GM19324 (cell line): Measurements from ENCODE around the gene TSC2.

Experiments used
- ATAC-seq: cut with Tn5 transposase; IDR thresholded peaks from one replicate; pipeline ENCODE4 v1.9.1; 2021; ENCODE audit warnings: mild to moderate bottlenecking, moderate library complexity; ENCODE audit not compliant: unreplicated experiment, low FRiP score

Gene TSC2

DNA sequence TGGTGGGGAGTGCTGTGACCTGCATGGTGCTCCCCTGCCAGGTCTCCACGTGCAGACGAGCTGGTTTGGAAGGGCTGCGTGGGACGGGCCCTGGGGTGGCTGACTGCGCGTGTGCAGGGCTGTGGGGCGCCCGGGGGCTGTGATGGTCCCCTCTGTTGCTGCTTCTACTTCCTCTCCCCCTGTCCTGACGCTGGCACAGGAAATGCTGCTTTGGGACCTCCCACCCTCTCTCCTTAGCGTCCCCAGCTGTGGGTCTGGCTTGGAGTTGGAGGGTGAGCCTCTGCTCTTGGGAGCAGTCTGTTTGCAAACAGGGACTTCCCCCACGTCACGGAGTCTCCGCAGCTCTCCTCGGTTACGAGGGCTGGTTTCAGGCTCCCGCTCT is 35.2 kb downstream of the TSC2 start:
- ATAC-seq: no peak

DNA sequence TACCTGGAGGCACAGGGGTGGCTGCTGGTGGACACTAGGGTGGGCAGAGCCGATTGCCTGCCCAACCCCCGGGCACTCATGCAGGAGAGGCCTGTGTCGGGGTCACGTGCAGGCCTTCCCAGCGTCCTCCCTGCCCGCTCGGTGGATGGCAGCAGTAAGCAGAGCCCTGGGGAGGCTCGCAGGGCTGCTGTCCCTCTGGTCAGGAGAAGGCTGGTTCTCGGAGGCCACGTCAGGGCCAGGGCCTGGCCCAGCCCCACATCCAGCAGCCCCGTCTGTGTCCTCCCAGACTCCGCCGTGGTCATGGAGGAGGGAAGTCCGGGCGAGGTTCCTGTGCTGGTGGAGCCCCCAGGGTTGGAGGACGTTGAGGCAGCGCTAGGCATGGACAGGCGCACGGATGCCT is 35.6 kb downstream of the TSC2 start:
- no peak for ATAC-seq

DNA sequence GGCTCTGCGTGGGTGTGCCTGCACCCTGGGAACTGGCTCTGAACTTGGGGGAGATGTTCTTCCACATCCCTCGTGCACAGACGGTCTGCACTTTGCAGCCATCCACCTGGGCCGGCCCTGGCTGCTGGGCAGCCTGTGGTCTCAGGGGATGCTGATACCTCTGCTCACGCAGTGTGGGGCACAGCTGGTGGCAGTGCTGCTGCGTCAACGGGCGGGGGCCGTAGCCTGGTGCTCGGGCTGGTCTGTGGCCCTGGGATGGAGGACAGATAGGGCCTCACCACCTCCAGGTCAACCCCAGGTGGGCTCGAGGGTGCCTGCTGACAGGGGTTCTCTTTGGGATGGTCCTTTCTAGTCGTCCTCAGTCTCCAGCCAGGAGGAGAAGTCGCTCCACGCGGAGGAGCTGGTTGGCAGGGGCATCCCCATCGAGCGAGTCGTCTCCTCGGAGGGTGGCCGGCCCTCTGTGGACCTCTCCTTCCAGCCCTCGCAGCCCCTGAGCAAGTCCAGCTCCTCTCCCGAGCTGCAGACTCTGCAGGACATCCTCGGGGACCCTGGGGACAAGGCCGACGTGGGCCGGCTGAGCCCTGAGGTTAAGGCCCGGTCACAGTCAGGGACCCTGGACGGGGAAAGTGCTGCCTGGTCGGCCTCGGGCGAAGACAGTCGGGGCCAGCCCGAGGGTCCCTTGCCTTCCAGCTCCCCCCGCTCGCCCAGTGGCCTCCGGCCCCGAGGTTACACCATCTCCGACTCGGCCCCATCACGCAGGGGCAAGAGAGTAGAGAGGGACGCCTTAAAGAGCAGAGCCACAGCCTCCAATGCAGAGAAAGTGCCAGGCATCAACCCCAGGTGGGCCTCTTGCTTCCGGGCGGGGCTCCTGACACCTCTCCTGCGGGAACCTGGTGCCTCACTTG is 36.3 kb downstream of the TSC2 start:
- no peak for ATAC-seq

DNA sequence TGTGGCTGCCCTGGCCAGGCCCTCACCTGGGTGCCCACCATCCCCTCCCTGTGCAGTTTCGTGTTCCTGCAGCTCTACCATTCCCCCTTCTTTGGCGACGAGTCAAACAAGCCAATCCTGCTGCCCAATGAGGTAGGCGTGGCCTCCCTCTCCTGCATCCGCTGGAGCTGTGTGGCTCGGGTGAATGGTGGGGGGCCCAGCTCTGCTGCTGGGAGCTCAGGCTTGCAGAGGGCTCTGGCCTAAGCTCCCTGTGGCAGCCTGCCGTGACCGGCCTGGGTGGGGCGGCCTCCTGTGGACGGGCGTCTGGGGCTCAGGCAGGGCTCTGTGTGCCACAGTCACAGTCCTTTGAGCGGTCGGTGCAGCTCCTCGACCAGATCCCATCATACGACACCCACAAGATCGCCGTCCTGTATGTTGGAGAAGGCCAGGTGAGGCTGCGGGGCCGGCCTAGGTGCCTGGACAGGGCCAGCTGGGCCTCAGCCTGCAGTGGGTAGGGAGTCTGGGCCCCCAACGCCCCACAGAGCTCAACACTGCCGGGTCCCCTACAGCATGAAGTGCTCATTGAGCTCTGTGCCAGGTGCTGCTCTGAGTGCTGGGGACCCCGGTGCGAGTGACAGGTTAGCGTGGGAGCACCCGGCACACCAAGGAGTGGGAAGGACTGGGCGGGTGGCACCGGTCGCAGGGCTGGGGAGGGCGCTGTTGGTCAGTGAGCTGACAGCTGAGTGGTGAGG is 37.3 kb downstream of the TSC2 start:
- no peak for ATAC-seq

- ATAC-seq: no peak
Observed at GRCh38 chr16:2085669-2086068, 37.9 kb downstream of the TSC2 start.

DNA sequence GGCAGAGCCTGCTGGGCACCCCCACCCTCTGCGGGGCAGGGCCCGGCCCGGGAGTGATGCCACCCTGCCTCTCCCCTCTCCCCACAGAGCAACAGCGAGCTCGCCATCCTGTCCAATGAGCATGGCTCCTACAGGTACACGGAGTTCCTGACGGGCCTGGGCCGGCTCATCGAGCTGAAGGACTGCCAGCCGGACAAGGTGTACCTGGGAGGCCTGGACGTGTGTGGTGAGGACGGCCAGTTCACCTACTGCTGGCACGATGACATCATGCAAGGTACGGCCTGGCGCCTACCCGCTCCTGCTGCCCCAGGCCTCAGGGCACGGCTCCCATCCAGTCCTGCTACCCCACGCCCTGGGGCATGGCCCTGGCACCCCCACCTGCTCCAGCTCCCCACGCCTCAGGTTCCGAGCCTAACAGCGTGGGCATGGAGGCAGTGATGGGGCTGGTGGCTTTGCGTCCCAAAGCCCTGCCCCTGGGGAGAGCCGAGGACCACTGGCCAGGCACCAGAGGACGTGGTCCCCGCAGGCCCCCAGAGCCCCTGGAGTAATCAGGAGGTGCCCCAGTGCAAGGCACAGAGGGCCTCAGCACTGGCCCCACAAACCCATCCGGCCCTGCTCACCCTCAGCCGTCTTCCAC is 38.4 kb downstream of the TSC2 start:
- ATAC-seq: no peak

DNA sequence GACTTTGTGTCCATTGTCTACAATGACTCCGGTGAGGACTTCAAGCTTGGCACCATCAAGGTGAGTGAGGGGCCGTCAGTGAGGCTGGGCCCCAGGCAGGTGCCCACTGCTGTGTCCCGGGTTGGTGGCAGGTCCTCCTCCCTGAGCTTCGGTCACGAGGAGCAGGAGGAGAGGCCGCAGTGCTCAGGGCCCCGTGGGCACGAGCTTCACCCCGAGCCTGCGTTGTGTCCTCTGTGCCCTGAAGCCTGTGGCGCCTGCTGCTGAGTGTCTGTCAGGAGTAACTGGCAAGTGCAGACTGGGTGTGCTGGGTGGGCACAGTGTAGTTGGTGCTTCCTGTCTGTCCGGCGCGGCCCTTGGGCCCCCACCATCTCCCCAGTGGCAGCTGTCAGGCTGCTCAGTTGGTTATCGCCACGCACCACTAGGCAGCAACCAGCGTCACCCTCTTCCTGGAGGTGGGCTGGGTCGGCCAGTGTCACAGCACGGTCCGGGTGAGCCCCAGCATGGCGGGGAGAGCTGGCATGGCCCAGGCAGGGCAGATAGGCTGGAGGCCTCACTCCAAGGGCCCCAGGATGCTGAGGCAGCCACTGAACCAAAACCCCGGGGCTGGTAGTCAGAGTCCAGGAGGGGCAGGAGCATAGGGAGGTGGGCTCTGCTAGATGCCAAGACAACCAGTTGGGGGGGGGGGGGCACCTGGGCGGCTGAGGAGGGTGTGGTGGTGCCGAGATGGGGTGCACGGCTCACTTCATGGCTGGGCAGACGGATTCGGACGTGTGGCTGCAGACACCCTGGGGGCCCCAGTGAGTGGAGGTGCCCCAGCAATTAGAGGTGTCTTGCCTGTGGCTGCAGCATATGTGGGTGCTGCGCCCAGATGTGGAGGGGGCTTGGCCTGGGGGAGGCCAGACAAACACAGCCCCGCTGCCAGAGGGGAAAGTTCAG is 39.3 kb downstream of the TSC2 start:
- no peak for ATAC-seq

DNA sequence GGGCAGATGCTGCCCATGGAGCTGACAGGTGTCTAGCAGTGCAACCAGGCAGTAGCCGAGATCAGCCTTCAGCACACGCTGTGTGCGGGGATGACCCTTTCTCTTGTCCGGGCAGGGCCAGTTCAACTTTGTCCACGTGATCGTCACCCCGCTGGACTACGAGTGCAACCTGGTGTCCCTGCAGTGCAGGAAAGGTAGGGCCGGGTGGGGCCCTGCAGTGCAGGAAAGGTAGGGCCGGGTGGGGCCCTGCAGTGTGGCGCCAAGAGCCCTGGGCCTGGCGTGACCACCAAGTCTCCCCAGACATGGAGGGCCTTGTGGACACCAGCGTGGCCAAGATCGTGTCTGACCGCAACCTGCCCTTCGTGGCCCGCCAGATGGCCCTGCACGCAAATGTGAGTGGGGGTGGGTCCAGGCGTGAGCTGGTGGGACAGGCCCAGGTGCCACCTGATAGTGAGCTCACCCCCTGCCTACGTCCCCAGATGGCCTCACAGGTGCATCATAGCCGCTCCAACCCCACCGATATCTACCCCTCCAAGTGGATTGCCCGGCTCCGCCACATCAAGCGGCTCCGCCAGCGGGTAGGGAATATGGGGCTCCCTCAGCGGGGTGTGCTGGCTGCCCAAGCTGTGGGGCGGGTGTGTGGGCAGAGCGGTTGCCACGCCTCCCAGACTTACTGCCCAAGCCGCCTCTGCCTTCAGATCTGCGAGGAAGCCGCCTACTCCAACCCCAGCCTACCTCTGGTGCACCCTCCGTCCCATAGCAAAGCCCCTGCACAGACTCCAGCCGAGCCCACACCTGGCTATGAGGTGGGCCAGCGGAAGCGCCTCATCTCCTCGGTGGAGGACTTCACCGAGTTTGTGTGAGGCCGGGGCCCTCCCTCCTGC is 40.2 kb downstream of the TSC2 start:
- ATAC-seq: no peak

GRCh38 chr16:2088759-2089358 is 41.1 kb downstream of the TSC2 start:
- ATAC-seq: no peak

- ATAC-seq: no peak
Observed at GRCh38 chr16:2089706-2090480, 42.1 kb downstream of the TSC2 start.

- no peak for ATAC-seq
Observed at GRCh38 chr16:2090481-2090776, 42.6 kb downstream of the TSC2 start.

- ATAC-seq: no peak
Observed at GRCh38 chr16:2090777-2091546, 43.2 kb downstream of the TSC2 start.

DNA sequence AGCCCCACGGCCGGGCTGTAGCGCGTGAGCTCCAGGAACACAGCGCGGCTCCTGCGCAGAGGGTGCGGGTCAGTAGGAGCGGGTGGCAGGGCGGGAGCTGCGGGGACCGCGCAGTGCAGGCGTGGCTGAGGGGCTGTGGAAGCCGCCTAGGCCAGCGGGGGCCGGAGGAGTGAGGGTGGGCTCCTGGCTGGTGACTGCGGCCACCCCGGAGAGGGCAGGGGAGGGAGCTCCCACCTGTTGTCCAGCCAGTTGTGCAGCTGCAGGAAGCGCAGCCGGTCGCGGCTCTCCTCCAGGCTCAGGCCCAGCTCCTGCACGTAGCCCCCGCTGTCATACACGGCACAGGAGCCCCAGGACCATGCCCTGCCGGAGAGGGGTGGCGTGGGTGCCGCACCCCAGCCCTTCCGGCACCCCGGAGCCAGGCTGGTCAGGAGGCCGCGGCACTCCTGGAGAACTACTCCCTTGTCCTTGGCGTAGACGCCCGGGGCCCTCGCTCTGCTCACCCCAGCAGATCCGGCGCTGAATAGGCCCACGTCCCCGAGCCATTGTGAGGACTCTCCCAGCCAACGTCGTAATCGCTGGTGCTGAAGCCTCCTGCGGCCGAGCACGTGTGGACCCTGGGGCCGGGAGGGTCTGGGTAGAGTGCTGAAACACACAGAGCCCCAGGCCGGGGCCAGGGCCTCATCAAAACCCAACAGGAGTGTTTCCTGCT is 43.9 kb downstream of the TSC2 start:
- no peak for ATAC-seq

GRCh38 chr16:2092256-2092620 is 44.5 kb downstream of the TSC2 start:
- no peak for ATAC-seq

DNA sequence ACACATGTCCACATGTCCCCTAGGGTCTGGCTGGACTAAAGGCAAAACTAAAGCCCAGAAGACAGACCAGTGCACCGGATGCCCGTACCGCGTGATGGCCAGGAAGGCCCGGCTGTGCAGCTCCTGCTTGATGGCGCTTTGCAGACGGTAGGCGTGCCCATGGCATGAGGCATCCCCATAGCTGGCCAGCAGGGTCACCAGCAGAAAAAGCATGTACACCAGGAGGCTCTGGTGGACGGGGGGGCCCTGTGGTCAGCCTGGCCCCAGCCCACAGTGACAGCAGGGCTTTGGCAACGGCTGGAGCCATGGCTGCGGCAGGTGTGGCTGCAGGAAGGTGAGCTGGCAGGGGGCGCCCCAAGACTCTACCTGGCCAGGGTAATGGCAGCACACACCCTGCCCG is 45.1 kb downstream of the TSC2 start:
- no peak for ATAC-seq

DNA sequence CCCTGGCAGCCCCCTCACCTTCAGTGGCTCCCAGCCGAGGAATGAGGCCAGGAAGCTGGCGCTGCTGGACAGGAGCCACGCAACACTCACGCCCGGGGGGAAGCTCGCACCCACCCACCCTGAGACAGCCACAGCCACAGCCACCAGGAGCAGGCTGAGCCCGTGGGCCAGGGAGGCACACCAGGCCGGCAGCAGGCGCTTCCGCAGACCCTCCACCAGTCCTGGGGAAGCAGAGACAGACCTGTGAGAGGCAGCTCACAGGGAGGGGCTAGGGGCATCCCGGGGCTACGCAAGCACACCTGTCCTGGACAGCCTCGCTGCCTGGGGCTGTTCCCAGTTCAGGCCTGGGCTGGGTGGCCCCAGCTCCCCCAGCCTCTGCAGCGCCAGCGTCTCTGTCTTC is 46.0 kb downstream of the TSC2 start:
- ATAC-seq: no peak

DNA sequence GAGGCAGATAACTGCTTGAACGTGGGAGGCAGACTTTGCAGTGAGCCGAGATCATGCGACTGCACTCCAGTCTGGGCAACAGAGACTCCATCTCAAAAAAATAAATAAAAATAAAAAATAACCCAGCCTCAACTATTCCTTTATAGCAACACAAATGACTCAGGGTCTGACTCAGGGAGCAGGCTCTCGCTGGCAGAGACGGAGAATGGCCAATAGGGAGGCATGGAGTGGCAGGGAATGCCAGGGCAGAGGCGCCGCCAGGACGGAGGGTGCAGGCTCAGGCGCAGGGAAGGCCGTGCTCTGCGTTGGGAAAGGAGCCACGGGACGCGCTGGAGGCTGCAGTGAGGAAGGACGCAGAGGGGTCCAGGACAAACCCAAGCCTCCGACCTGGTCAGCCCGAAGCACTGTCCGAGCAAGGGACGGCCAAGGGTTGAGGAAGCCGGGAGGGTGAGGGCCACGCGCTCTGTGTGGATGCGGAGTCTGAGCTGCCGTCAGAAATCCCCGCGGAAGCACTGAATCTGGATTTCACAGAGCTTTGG is 47.6 kb downstream of the TSC2 start:
- no peak for ATAC-seq
